NCI-H2196 (cell line): Measurements from ENCODE around the gene OPALIN.

Source experiments
- DNase-seq: peaks from one replicate; lab custom pipeline; 2025; ENCODE audit not compliant: unreplicated experiment; lab: John Stamatoyannopoulos, UW

The OPALIN gene

DNA sequence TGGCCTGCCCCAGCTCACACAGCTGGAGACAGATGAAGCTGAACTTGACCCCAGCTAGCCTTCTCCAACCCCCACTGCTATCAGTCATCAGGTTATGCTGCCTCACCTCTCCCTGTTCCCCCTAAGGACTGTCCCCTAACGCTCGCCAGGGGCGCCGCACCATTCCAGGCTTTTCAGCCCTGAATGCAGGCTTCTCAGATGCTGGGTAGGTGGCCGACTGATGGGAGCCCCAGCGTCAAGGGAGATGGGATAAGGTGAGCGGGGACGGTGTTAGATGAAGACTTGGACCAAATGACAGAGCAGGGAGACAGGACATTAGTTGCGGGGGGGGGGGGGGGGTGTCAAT, 15.8 kb upstream of the OPALIN start:
- no peak for DNase-seq

DNA sequence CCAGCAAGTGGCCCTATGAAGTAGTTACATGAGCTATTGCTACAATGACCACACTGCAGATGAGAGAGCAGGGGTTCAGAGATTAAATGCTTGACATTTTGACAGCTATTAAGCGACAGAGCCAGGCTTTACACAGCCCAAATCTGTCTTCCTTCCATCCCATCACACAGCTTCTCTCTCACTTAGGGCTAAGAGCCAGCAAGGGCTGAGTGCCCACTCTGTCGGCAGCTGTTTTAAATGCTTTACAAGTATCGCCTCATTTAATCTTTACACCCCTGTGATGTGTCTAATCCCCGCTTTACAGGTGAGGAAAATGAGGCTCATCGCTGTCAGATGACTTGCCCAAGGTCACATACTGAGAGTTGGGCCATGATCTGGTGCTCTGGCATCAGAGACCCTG, 15.2 kb upstream of the OPALIN start:
- DNase-seq, result no peak

DNA sequence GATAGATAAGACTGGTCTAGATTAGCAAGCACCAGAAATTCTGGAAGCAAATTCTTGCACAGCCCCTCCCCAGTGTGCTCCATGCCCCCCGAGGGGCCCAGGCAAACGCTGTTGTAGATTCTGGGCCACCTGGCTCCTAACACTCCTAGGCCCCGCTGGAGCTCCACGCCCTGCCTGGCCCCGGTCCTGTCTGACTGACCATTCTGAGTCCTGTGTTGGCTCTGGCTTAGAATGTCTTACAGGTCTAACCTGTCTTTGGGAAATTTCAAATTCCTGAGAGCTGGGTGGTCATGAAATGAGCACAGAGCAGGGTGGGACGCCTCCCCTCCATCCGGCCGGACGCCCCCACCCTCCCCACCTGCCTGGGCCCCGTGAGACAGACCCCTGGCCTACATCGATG, 12.6 kb upstream of the OPALIN start:
- DNase-seq, result no peak

DNA sequence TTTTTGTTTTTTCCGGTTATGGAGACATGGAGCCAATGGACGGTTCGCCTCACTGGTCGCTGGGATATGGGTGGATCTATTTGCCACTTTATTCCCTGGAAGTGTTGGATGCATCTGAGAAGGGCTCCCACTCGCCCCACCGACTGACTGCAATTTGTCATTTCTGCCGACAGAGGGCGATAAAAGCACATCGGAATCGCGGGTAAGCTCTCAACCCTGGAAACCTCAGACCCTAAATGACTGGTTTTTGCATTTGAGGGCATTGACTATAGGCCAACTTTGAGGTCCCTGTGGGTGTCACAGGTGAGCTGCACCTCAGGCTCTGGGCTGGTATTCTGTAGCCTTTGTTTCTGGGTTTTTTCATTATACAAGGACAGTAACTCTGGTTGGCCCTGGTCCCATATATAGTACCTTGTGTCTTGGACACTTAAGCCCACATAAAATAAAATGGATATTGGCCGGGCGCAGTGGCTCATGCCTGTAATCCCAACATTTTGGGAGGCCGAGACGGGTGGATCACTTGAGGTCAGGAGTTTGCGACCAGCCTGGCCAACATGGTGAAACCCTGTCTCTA, 11.9 kb upstream of the OPALIN start:
- DNase-seq, result peak; percentile 43

DNA sequence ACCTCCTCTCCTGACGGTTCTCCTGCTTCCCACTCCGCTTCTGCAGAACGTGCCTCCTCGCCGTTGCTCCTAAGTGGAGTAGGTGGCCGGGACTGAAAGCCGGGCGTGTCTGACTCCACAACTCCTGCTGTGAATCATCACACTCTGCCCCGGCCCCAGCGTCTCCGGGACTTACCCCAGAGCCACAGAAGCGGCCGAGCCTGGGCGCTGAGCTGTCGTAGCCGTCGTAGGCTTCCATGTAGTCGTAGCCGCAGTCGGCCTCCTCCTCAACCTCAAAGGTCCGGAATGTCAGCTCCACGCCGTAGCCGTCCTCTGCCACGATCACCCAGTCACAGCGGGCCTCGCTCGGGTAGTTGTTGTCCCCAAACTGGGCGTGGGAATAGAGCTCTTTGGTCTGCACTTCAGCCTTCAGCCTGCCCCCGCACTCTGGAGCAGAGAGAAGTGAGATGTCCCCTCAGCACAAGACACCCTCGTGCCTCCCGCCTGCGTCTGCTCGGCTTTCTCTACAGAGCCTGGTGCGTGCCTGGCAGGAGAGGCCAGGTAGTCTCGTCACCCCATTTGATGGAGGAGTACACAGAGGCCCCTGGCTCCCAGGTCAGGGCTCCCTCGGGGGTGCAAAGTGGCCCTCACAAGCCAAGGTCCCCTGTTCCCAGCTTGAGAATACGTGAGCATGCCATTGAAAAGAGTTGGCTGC, 11.2 kb upstream of the OPALIN start:
- no peak for DNase-seq

DNA sequence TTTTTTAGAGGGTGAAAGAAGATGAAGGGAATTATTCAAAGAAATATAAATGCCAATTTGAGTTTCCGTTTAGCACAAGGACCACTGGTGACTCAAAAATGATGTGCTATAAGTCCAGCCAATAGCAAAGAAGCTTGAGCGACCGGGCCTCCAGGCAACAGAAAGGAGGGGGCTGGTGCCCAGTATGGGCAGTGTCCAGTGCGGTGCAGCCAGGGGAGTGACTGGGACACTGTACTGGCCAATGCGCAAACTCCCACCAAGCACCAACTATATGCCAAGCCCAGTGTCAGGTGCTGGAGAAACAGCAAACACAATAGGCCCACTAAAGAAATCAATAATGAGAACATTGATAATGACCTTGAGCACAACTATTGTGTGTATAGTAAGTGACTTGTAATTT, 10.2 kb upstream of the OPALIN start:
- no peak for DNase-seq

DNA sequence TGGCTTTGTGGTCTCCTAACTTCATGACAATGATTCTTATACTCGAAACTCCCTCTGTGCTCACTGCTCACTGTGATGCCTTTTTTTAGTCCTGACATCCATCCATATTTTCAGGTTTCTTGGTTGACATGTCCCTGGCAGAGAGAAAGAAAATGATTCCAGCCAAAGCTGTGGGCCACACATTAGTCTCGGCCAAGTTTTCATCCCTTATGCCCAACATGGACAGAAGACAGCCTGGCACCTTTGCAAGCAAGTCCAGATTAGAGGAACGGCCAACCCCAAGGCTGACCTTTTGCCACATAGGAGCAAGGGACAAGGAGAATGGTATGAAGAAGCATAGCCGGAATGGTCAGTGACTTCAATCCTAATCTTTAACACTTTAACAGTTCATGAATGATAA, 8.7 kb upstream of the OPALIN start:
- DNase-seq, result no peak

DNA sequence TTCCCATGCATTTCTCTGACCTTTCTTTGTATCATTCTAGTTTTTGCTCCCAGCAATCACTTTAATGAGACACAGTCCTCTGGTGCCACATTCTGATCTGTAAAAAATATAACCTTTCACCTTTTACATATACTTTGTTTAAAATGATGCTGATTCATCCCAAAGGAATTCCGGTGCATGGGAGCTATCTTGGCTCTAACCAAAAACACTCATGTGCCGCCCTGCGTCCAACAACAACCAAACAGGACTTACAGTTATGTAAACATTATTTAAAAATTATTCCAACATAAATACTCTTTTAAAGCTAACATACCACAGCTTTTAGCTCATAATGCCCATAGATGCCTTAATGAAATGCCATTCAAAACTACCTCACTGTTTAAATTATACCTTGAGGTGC, 7.7 kb upstream of the OPALIN start:
- no peak for DNase-seq

DNA sequence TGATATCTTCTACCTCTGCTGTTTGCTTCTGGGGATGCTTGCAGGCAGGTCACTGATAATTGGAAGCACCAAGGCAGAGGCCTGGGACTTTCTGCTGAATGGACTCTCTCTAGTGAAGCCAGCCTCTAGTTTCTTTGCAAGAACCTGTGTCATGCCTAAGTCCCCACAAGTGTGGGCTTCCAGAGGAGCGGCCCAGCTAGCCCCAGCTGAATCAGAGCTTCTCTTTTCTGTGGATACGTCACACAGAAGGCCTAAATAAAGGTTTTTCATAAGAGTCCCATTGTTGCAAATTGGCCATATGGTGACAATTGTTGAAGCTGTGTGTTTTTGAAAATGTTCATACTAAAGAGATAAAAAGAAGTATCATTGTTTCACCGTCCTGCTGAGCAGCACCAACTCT, 6.8 kb upstream of the OPALIN start:
- no peak for DNase-seq

DNA sequence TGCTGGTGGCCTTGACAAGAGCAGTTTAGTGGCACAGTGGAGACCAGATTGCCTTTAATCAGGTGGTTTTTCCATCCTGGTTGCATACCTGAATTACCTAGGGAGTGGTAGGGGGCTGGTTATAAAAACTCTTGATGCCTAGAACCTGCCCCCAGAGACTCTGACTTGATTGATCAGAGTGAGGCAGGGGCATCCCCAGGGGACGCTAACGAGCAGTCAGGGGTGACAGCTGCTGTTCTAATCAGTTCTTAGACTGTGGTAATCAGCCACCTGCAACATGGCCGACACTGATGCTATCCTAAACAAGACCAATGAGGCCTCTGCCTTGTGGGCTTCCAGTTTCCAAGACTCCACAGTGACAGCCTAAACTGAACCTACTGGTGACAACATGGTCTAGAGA, 2.0 kb upstream of the OPALIN start:
- DNase-seq, result no peak

DNA sequence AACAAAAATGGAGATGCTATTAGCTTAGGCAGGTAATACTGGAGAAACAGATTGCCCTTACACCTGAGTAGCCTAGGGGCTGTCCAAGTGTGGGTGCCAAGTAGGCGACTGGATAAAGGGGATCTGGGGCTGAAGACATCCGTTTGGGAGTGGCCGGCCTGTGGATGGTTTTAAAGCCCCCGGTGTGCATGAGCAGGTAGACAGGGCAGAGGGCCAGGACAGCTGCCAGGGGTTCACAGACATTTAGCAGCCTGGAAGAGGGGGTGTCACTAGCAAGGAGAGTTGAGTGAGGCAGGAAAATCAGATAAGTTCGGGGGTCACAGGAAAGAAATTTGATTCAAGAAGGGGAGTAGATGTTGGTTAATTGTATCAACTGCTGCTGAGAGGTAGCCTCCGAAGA, 1.5 kb upstream of the OPALIN start:
- DNase-seq, result no peak

DNA sequence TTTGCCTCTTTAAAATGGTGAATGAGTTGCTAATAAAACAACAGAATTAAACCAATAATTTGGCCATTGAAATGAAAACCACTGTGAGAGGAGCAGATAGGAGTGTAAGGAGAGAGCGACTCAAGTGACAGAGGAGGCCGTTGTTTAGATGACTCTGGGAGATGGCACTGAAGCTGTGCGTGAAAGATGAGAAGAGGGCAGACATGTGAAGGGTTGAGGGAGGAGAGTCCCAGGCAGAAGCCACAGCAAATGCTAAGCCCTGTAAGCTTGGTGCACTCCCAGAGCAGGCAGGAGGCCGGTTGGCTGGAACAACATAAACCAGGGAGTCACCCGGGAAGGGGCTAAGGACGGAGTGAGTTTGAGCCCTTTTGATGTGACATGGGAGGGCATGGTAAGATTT, 814 bp upstream of the OPALIN start:
- DNase-seq, result no peak

DNA sequence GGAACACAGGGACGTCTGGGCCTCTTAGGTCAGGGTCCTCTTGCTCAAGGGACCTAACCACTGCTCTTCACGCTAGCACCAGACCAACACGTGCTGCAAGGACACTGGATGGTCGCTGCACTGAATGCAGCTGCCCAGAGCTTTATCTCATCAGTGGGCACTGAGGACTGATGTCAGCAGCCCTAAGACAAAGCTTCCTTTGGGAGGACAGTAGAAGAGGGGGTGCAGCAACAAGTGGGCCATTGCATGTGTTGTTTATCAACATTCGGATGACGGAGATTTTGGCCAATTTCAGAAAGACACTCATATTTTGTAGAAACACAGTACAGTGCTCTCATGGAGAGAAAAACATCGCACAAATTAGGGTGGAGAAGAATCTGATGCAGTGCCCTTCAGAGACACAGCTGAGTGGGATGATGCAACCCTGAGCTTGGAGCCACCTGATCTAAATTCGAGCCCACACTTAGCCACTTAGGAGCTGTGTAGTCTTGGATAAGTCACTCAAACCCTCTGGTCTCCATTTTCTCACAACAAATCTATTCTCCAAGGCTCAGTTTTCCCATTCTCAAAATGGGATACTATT, 1.7 kb downstream of the OPALIN start:
- DNase-seq, result no peak

DNA sequence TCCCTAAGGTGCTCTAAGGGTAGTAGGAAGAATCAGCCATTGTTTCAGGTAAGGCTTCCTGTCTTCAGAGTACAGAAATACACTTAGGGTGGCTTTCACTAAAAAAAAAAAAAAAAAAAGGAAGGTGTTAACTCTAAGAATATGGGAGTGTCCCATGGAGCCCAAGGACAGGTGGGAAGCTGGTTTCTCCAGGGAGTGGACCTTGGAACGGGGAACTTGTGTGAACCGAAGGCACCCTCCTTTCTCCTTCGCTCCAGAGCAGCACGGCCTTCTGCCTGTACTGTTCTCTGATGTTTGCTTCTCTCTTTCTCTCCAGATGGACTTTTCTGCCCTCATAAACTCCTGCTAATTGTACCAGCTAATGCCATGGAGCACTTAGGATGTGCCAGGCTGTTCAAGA, 6.2 kb downstream of the OPALIN start:
- DNase-seq, result no peak

DNA sequence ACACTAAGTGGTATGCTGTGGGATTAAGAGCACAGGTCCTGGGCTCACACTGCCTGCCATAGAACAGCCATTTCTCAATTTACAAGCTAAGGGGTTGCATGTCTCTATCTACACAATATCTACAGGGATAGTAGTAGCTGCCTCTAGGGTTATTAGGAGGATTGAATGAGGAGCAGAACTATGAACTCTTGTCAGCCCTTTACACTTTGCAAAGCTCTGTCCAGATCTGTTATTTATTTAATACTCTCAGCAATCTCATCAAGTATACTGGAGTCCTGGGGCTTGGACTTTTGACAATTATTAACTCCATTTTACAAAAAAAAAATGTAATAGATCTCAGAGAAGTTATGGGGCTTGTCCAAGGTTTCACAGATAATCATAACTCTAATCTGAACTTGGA, 6.8 kb downstream of the OPALIN start:
- no peak for DNase-seq

DNA sequence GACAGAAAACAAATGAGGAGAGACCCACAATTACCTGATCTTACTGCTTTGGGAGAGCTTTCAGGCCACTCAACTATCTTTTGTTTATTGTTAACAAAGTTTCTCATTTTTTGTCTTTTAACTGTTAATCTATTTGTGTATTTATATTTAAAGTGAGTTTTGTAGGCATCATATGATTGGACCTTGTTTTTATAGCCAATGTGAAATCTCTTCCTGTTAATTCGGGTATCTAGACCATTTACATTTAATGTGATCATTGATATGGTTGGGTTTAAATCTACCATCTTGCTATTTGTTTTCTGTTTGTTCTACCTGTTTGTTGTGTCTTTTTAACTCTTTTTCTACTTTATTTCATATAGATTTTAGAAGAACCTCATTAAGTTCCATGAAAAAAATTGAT, 12.5 kb downstream of the OPALIN start:
- no peak for DNase-seq

DNA sequence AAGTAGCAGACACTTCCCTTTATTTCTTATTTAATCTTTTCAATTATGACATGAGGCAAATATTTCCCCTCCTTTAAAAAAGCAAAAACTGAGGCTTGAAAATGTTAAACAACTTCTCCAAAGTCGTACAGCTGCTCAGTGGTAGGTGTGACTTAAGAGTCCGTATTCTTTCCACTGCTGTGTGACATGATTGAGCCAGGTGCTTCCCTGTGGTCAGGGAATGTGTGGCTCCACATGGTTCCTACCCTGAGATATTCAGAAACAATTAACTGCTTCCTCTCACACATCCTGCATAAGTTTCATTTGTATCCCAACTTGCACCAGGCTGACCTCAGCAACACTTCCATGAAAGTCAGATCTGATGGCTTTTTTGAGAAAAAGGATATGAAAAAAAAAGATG, 13.6 kb downstream of the OPALIN start:
- DNase-seq, result no peak

DNA sequence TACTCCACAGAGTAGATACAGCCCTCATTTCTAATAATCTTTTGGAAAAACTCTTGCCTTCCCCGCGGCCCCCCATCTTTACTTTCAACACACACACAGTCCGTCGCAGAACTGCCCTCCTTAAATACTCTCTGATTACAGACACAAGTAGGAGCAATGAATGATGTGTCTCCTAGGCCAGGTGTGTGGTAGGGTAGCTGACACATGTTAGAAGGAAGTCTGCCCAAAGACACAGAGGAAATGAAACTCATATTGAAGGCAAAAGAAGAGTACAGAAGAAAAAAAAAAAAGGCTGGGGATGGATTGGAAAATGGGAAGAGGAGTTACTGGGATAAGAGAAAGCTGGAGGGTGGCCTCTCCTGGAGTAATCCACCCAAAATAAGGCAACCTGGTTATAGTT, 14.6 kb downstream of the OPALIN start:
- DNase-seq, result no peak

DNA sequence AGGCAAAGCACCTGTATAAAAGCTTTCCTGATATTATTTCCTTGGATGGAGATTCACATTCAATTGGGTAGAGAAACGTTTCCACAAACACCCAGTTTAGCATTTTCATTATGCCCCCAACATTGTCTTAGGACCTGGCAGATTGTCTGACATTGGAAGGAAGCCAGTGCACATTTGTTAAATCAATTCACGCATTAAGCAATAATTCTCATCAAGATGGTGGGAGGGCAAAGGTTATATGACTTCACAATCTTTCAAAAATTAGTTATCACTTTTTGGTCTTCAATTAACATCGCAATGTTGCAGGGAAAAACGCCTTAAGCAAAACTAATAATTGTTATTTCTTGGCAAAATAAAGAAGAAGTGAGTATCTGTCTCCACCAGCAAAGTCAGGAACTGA, 16.4 kb downstream of the OPALIN start:
- no peak for DNase-seq

DNA sequence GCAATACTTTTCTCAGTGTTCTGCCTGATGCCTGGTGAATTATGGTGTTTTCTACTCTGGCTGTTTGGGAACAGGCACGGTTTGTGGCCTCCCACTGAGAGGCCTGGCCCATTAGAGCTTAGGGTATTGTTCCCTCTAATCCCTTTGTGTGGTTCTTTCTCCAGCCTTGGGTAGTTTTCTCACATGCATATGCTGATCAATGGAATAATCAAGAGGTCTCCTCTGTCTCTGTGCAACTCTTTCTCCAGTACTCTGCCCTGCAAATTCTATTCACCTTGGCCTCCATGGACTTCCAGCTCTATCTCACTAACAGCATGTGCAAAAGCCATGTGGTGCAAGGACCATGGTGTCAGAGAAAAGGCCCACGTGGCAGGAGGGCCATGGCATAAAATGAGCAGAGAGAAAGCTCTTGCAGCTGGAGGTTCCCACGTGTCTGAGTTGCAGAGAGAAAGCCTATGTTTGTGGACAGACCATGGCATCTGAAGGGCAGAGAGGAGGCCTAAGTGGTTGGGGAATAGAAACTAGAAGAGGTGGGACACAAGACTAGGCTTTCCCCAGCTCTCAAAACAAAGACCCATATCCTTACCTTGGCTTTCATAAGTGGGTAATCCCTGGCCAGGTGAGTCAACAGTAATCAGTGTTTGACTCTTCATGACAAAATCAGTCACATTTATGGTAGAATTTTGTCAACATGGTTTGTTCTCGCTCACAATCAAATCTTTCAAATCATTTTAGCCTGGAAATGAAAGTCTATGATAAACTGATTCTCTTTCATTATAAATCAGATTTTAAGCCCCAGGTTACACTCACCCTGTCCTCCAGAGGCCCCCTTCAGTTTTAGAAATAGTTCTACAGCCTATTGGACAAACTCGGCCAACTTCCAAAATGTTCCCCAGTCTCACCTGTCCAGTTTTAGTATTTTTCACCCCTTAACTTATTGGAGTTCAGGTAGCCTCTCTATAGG, 17.3 kb downstream of the OPALIN start:
- no peak for DNase-seq

DNA sequence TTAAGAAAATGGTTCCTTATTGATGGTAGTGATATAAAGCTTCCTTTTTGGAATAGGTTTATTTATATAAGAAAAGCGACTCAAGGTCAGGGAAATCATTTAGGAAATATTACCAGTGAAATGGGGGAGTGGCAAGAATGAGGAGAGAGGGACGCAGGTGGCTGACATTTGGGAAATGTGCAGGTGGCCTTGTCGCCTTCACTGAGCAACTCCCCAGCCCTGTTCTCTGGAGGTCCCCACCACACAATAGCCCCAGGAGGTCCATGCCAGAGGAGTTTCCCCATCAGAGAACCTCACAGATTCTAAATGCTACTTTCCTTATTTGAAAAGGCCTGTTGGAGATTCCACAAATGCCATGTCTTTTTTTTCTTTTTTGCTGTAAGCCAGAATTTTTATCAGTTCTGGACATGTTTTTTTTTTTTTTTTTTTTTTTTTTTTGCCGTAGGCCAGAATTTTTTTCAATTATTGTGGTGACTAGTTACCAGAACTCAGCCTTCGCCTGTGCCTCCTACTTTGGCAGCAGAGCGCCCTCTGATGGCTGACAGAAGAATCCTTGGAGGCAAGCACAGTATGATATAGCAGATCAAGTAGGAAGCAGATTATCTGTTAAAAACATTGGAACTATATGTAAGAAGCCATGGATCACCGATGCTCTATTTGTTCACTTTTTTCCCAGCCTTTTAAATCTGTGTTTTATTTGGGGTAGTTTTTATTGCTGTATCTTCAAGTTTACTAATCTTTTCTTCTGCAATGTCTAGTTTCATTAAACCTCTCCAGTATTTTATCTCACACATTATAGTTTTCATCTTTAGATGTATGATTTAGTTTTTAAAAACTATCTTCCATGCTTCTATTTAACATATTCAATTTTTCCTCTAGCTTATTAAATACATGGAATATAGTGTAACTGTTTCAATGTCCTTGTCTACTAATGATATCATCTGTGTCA, 18.6 kb downstream of the OPALIN start:
- peak; percentile 60 for DNase-seq
